Lung (tissue), 12 donors: ENCODE data around the gene EIF5A2. TPM values are rescaled to one million over a fixed set of nuclear protein-coding genes. Genes with fewer than 3 reads are reported as not detected.

Source experiments
- ATAC-seq: fragments of 200-7000 bp; cut with Tn5 transposase; one replicate; pipeline ENCODE4 v1.9.1; 2020; ENCODE audit warnings: moderate number of reproducible peaks; ENCODE audit not compliant: insufficient read depth, low FRiP score
- DNase-seq, 3 donors: peaks; one replicate each; pipeline ENCODE4 v3.0.0-alpha.2; 2013 to 2017
- H3K27ac ChIP-seq, 2 donors: one replicate each; pipeline ENCODE4 v1.5.1; 2013; ENCODE audit warnings: mild to moderate bottlenecking in 2 of 2, moderate library complexity in 2 of 2, control low read depth in 1 of 2, inconsistent platforms in 1 of 2, low read depth in 1 of 2, low read length in 1 of 2
- H3K27me3 ChIP-seq, 3 donors: one replicate each; pipeline ENCODE4 v1.5.1; 2013; ENCODE audit warnings: low read length in 2 of 3; ENCODE audit not compliant: control insufficient read depth in 3 of 3, insufficient read depth in 3 of 3
- H3K36me3 ChIP-seq, 4 donors: one replicate each; pipeline ENCODE4 v1.5.1; 2013; ENCODE audit warnings: low read length in 4 of 4, mild to moderate bottlenecking in 1 of 4, moderate library complexity in 1 of 4; ENCODE audit not compliant: control insufficient read depth in 4 of 4, insufficient read depth in 4 of 4
- H3K4me1 ChIP-seq, 5 donors: one replicate each; pipeline ENCODE4 v1.5.1; 2013; ENCODE audit warnings: low read length in 5 of 5, mild to moderate bottlenecking in 2 of 5, moderate library complexity in 1 of 5; ENCODE audit not compliant: control insufficient read depth in 5 of 5, insufficient read depth in 5 of 5
- H3K4me3 ChIP-seq: one replicate; pipeline ENCODE4 v1.5.1; 2013; ENCODE audit warnings: mild to moderate bottlenecking, control low read depth, moderate library complexity
- H3K9ac ChIP-seq, 2 donors: one replicate each; pipeline ENCODE4 v1.5.1; 2013; ENCODE audit warnings: low read length in 2 of 2, control low read depth in 1 of 2; ENCODE audit not compliant: insufficient read depth in 1 of 2
- H3K9me3 ChIP-seq, 4 donors: one replicate each; pipeline ENCODE4 v1.5.1; 2013; ENCODE audit warnings: low read length in 3 of 4, mild to moderate bottlenecking in 1 of 4, moderate library complexity in 1 of 4; ENCODE audit not compliant: control insufficient read depth in 4 of 4, insufficient read depth in 3 of 4
- WGBS, 2 donors: extraction: QIAGEN DNeasy Blood & Tissue Kit; methylation state at CpG; one replicate each; pipeline ENCODE4 v1.1.7; 2013; 5-methylcytosine and 5-hydroxymethylcytosine counted together
- polyA plus RNA-seq, 2 donors: library from polyadenylated mRNA; stranded (reverse); fragments of 200-250 nt; gene quantifications; one replicate each; pipeline ENCODE4 v1.2.1, GENCODE V29; 2013
- total RNA-seq, 2 donors: library from RNA; depleted of rRNA in 1 of 2; stranded (reverse); fragments of >200 nt in 1 of 2; gene quantifications; one replicate each; pipeline ENCODE4 v1.2.1, GENCODE V29; 2014 to 2021
- TF ChIP-seq, protein P1 (sequence below): IDR thresholded peaks from 2 replicates; pipeline ENCODE4 v1.5.1; 2012; ENCODE audit warnings: mild to moderate bottlenecking; ENCODE audit errors: control extremely low read depth, extremely low read depth
- donor health status: control.
- donor health status: control.
- donor health status: Bipolar disorder and iron deficiency.
- donor health status: healthy.
- donor health status: DM: yes; HTN: yes; CAD: no.

EIF5A2 gene
- total and polyA plus RNA-seq, 4 donors, result 1.4 to 4.6 (median 4.4) TPM

DNA sequence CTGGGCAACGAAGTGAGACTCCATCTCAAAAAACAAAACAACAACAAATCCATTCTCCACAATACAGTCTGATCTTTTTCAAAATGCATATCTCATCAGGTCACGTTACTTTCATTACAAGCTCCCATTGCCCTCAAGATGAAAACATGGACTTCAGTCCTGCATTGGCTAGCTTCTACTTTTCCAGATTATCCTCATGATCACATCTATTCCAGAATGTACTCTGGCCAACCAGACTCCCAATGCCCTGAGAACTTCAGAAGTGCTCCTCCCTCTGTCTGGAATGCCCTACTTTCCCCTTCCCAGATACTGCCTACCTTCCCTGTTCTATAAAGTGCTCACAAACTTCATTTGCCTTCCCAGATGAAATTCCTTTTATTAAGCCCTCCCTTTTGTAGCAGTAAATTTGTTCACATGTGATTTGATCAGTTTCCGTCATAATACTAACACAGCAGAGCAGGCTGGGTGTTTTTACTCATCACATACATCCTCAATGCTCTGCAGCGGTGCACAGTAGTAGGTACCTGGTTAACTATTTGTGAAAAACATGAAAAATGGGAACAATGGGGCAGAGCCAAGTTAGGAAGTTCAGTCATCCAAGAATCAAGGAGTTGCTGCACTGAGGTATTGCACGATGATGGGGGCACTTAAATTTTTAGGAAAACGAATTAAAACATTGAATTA, 43.8 kb downstream of the EIF5A2 start:
- whole genome bisulfite sequencing, 2 donors, result 90 to 91% methylated on average over 6 of the region's 6 CpGs
- TF ChIP-seq, protein P1, sequence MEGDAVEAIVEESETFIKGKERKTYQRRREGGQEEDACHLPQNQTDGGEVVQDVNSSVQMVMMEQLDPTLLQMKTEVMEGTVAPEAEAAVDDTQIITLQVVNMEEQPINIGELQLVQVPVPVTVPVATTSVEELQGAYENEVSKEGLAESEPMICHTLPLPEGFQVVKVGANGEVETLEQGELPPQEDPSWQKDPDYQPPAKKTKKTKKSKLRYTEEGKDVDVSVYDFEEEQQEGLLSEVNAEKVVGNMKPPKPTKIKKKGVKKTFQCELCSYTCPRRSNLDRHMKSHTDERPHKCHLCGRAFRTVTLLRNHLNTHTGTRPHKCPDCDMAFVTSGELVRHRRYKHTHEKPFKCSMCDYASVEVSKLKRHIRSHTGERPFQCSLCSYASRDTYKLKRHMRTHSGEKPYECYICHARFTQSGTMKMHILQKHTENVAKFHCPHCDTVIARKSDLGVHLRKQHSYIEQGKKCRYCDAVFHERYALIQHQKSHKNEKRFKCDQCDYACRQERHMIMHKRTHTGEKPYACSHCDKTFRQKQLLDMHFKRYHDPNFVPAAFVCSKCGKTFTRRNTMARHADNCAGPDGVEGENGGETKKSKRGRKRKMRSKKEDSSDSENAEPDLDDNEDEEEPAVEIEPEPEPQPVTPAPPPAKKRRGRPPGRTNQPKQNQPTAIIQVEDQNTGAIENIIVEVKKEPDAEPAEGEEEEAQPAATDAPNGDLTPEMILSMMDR, result no peak
- DNase-seq (no peak), ATAC-seq (no peak)
- H3K36me3 ChIP-seq, result peaks cover 11 to 21% (median 16%) of the 10 kb centered on the region in 4 donors
- H3K27ac ChIP-seq, result no peak overlapping the region
- no peak overlapping the region for H3K4me3 ChIP-seq
- no peak overlapping the region for H3K9ac ChIP-seq
- no peaks in the 10 kb centered on the region for H3K9me3 ChIP-seq
- H3K4me1 ChIP-seq, result peaks cover 2 to 21% (median 7%) of the 10 kb centered on the region in 5 donors
- H3K27me3 ChIP-seq, result no peaks in the 10 kb centered on the region

DNA sequence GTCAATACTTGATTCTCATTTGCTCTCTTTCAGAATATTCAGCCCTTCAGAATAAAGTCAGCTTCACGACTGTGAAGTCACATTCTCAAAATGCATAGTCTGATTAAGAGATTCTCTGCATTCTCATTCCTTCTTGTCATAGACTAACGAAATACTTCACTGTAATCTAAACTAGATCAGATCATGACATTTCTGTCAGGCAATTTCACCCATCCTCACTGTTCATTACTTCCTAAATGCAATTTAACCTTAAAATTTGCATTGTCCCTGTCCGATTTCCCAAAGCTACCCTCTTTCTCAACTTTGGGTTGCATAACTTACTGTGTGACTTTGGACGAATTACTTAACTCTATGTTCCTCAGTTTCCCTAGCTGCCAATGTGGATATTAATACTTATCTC, 44.6 kb downstream of the EIF5A2 start:
- peaks cover under 1 to 15% (median 7%) of the 10 kb centered on the region in 5 donors for H3K4me1 ChIP-seq
- H3K9ac ChIP-seq, result no peak overlapping the region
- no peak overlapping the region for H3K4me3 ChIP-seq
- DNase-seq, result no peak
- TF ChIP-seq, protein P1, result no peak
- no peak for ATAC-seq
- H3K27me3 ChIP-seq, result no peaks in the 10 kb centered on the region
- H3K27ac ChIP-seq, result no peak overlapping the region
- peaks cover 11 to 21% (median 15%) of the 10 kb centered on the region in 4 donors for H3K36me3 ChIP-seq
- no peaks in the 10 kb centered on the region for H3K9me3 ChIP-seq
- WGBS, 2 donors, result 54 to 68% methylated on average over 4 of the region's 4 CpGs

DNA sequence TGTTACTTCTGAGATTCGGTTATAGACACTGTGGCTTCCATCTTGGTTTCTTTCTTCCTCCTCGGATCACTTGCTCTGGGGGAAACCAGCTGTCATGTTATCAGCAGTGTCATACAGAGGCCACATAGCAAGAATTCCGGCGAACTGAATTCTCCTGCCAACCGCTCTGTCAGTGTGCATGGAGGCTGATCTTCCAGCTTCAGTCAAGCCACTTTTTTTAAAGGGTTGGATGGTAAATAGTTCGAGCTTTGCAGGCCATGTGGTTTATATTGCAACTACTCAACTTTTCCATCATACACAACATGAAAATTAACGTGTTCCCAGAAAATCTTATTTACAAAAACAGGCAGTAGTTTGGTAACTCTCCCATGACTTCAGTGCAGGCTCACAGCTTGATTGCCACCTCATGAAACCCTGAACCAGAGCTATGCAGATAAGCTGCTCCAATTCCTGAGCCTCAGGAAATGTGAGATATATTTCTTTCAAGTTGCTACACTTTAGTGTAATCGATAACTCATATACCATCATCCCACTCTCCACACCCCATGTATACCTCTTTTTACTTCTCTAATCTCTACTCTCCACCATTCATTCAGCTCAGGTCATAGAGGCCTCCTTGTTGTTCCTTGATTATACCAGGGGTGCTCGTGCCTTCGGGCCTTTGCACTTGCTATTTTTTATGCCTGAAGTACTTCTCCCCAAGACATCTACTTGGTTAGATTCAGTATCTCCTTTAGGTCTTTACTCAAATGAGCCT, 45.6 kb downstream of the EIF5A2 start:
- peak; percentile 73 to 85 (median 80) for DNase-seq
- TF ChIP-seq, protein P1, result no peak

More for the DNA sequence above, 45.6 kb downstream of the EIF5A2 start:
- ATAC-seq, result no peak
- WGBS, 2 donors, result 72 to 87% methylated on average over 10 of the region's 10 CpGs
- peaks cover 0 to 8% (median 4%) of the 10 kb centered on the region in 5 donors for H3K4me1 ChIP-seq
- H3K27ac ChIP-seq, result no peak overlapping the region
- H3K27me3 ChIP-seq, result no peaks in the 10 kb centered on the region
- H3K9ac ChIP-seq, result no peak overlapping the region
- H3K4me3 ChIP-seq, result no peak overlapping the region
- peaks cover 11 to 17% (median 14%) of the 10 kb centered on the region in 4 donors for H3K36me3 ChIP-seq
- H3K9me3 ChIP-seq, result no peaks in the 10 kb centered on the region
